HuH-7 (cell line): ENCODE measurements around the gene SRI.

Experiments used
- DNase-seq: peaks from one replicate; pipeline ENCODE4 v3.0.0; 2011; ENCODE audit warnings: low spot score

The SRI gene

DNA sequence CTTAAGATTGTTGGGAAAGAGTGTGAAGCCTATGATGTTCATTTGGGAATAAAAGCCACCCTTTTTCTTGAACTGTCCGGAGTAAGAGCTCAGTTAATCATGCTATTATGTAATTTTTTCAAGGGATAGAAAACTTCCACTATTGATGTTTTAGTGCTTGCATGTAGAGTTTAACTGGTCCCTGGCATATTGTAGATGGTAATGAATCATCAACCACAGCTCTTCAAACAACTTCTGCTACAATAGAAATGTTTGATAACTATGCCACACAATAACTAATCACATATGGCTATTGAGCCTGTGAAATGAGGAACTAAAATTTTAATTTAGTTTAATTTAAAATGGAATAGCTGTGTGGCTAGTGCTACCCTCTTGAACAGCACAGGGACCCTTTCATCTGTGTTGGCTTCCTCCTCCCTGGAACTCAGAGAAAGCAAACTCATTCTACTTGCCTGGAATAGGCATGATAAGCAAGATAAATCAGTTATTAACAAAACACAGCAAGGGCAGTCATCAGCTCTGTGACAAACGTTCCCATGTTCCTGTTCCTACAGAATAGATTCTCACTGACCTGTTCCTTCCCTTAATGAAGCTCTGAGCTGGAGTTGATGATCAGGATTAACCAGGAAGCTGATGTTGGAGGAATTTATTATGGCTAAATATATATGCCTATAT lies 4.9 kb upstream of the SRI start:
- no peak for DNase-seq

- DNase-seq, result no peak
Measured at GRCh38 chr7:88223265-88223664, 3.4 kb upstream of the SRI start.

- DNase-seq, result peak; percentile 33
Measured at GRCh38 chr7:88218836-88219605, 817 bp downstream of the SRI start.

- no peak for DNase-seq
Measured at GRCh38 chr7:88218429-88218745, 1.5 kb downstream of the SRI start.

- DNase-seq, result no peak
Measured at GRCh38 chr7:88217675-88218428, 2.0 kb downstream of the SRI start.

- DNase-seq, result no peak
Measured at GRCh38 chr7:88216276-88216675, 3.6 kb downstream of the SRI start.

GRCh38 chr7:88215295-88215694 lies 4.5 kb downstream of the SRI start:
- no peak for DNase-seq

GRCh38 chr7:88214456-88214855 lies 5.4 kb downstream of the SRI start:
- no peak for DNase-seq

DNA sequence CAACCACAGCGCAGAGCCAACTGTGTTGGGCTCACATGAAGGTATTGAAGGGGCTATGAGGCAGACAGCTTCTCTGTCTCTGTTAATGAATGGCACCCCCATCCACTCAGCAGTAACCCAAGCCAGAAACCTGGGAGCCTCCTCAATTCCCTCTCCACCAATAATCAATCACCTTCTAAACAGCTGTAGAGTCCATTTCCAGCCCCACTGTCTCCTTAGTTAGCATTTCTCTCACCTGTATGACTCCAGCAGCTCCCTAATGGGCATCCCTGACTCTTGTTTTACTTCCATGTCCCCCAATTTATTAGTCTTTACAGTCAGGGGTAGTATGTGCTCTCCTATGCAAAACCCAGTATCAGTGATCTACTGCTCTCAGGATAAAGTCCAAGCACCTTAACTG lies 6.9 kb downstream of the SRI start:
- DNase-seq, result no peak

- no peak for DNase-seq
Measured at GRCh38 chr7:88208521-88208920, 11.3 kb downstream of the SRI start.

DNA sequence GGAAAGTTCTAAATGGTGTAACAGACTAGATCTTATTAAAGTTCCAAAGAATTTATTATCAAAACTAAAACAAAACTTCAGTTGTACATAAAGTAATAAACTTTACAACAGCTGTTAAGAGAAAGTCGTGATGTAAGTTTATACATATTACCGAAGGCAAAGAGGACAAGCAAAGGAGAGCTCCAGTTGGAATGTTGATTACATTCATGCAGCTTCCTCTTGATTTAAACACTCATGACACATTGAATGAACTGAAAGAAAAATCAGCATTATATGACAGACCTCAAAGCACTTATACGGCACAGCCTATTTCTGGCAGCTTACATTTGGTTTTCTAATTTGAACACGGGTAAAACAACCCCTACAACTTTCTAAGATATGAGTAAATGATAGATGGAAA lies 13.6 kb downstream of the SRI start:
- DNase-seq, result no peak

GRCh38 chr7:88205179-88205578 lies 14.7 kb downstream of the SRI start:
- no peak for DNase-seq

GRCh38 chr7:88204525-88205110 lies 15.2 kb downstream of the SRI start:
- no peak for DNase-seq

- DNase-seq, result no peak
Measured at GRCh38 chr7:88203401-88203800, 16.4 kb downstream of the SRI start.

DNA sequence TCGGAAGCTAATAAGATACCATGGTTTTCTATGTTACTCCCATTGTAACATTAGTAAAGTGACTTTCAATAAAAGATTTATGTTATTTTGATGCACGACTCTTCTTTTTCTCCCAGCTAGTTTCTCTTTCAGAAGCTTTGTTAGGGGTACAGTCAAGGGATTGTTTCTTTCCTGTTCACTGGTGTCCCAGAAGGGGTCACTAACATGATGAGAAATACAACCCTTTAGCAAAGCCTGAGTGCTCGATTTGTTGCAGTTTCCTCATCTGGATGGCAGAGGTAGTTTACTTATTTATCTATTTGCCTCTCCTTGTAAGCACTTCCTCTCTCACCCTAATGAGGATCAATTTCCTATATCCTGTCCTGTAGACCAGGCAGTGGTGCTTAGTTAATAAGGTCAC lies 17.0 kb downstream of the SRI start:
- DNase-seq, result no peak

- no peak for DNase-seq
Measured at GRCh38 chr7:88202278-88202677, 17.6 kb downstream of the SRI start.

GRCh38 chr7:88201305-88201704 lies 18.5 kb downstream of the SRI start:
- DNase-seq, result no peak

DNA sequence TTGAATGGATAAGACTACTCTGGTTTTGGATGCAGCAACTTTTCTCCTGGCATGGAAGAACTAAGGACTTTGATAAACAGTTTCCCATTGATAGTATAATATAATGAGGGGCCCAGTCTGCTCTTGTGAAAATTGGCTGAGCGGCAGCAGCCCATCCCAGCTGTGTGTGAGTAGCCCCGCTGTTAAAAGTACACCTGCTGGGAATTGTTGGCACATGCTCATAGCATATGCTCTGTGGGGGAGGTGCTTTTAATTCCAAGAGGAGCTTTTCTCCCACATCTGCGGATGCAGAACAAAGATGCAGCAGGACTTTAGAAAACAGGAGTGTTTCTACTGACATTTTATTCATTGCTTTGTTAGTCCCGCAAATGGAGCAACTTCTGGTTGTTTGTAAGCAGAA lies 19.0 kb downstream of the SRI start:
- DNase-seq, result no peak

- DNase-seq, result no peak
Measured at GRCh38 chr7:88200261-88200660, 19.6 kb downstream of the SRI start.

- no peak for DNase-seq
Measured at GRCh38 chr7:88191911-88192310, 27.9 kb downstream of the SRI start.

GRCh38 chr7:88185650-88186049 lies 34.2 kb downstream of the SRI start:
- DNase-seq, result no peak

- no peak for DNase-seq
Measured at GRCh38 chr7:88184848-88185304, 35.0 kb downstream of the SRI start.

DNA sequence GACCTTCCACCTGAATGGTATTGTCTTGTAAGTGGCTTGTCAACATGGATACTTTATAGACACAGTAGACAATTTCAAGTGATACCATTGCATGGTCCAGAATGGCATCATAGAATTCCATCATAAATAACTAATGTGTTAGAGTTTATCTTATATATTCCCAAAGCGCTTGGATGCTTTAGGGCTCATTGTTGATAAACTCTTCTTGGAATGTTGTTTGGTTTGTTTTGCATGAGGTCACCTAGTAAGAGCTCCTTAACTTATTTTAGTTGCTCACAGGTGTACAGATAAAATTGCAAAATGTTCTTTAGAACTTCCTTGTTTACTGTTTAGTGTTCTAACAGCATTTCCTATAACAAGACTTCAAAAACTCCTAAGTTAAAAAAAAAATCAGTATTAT lies 36.8 kb downstream of the SRI start:
- no peak for DNase-seq
